Measurements from ENCODE around the gene ITGAL. TPM values are rescaled to one million over a fixed set of nuclear protein-coding genes. Genes with fewer than 3 reads are reported as not detected.
"Not testable (repeated sequence)": the region's sequence is repeated elsewhere in the genome, so short reads cannot be mapped to it uniquely, and the experiment has no call there.

Gene ITGAL
- total and polyA plus RNA-seq, 2 experiments from 2014 or later, result not detected

GRCh38 chr16:30473231-30474073 lies 910 bp downstream of the ITGAL start:
- H3K36me3 ChIP-seq, result no peaks in the 10 kb centered on the region
- no peak for DNase-seq (ENCODE audit: low read depth in 1 of 2, low spot score in 1 of 2)
- H3K4me1 ChIP-seq (ENCODE audit: low read depth), result no peaks in the 10 kb centered on the region
- TF ChIP-seq CTCF (IDR thresholded peaks at IDR 0.05; ENCODE audit: low read depth, low read length), result no peak
- no peak overlapping the region for H3K4me3 ChIP-seq
- no peaks in the 10 kb centered on the region for H3K27me3 ChIP-seq
- no peaks in the 10 kb centered on the region for H3K9me3 ChIP-seq (ENCODE audit: low read depth)
- H3K27ac ChIP-seq, result no peak overlapping the region

GRCh38 chr16:30474074-30474452 lies 1.5 kb downstream of the ITGAL start:
- H3K4me3 ChIP-seq, result no peak overlapping the region
- no peaks in the 10 kb centered on the region for H3K36me3 ChIP-seq
- TF ChIP-seq CTCF (IDR thresholded peaks at IDR 0.05; ENCODE audit: low read depth, low read length), result no peak
- H3K9me3 ChIP-seq (ENCODE audit: low read depth), result no peaks in the 10 kb centered on the region
- H3K27me3 ChIP-seq, result no peaks in the 10 kb centered on the region
- H3K27ac ChIP-seq, result no peak overlapping the region
- no peak for DNase-seq (ENCODE audit: low read depth in 1 of 2, low spot score in 1 of 2)
- H3K4me1 ChIP-seq (ENCODE audit: low read depth), result no peaks in the 10 kb centered on the region

GRCh38 chr16:30474684-30475083 lies 2.1 kb downstream of the ITGAL start:
- H3K4me3 ChIP-seq, result no peak overlapping the region
- no peaks in the 10 kb centered on the region for H3K36me3 ChIP-seq
- no peak overlapping the region for H3K27ac ChIP-seq
- no peak for TF ChIP-seq CTCF (IDR thresholded peaks at IDR 0.05; ENCODE audit: low read depth, low read length)
- no peaks in the 10 kb centered on the region for H3K27me3 ChIP-seq
- H3K9me3 ChIP-seq (ENCODE audit: low read depth), result no peaks in the 10 kb centered on the region
- no peak for DNase-seq (ENCODE audit: low read depth in 1 of 2, low spot score in 1 of 2)
- H3K4me1 ChIP-seq (ENCODE audit: low read depth), result no peaks in the 10 kb centered on the region

- no peak for TF ChIP-seq CTCF (IDR thresholded peaks at IDR 0.05; ENCODE audit: low read depth, low read length)
- Histone ChIP-seq H3K9me3 (ENCODE audit: low read depth) (no peaks in the 10 kb centered on the region), H3K27ac (no peak overlapping the region), H3K4me3 (no peak overlapping the region), H3K36me3 (no peaks in the 10 kb centered on the region), H3K4me1 (ENCODE audit: low read depth) (no peaks in the 10 kb centered on the region), H3K27me3 (no peaks in the 10 kb centered on the region)
- no peak for DNase-seq (ENCODE audit: low read depth in 1 of 2, low spot score in 1 of 2)
These were observed 4.4 kb downstream of the ITGAL start for GRCh38 chr16:30476991-30477390.

- H3K9me3 ChIP-seq (ENCODE audit: low read depth); H3K4me1 ChIP-seq (ENCODE audit: low read depth); DNase-seq (ENCODE audit: low read depth in 1 of 2, low spot score in 1 of 2); H3K36me3 ChIP-seq; H3K4me3 ChIP-seq; H3K27me3 ChIP-seq; H3K27ac ChIP-seq: not testable (repeated sequence)
These were observed 5.2 kb downstream of the ITGAL start for GRCh38 chr16:30477773-30478172.

GRCh38 chr16:30478766-30479478 lies 6.4 kb downstream of the ITGAL start:
- no peaks in the 10 kb centered on the region for H3K27me3 ChIP-seq
- no peak overlapping the region for H3K4me3 ChIP-seq
- TF ChIP-seq CTCF (IDR thresholded peaks at IDR 0.05; ENCODE audit: low read depth, low read length), result no peak
- no peak for DNase-seq (ENCODE audit: low read depth in 1 of 2, low spot score in 1 of 2)
- H3K27ac ChIP-seq, result no peak overlapping the region
- H3K9me3 ChIP-seq (ENCODE audit: low read depth), result no peaks in the 10 kb centered on the region
- no peaks in the 10 kb centered on the region for H3K36me3 ChIP-seq
- no peaks in the 10 kb centered on the region for H3K4me1 ChIP-seq (ENCODE audit: low read depth)

Data from cardiac muscle cell (in vitro differentiated cells and primary cell).